ENCODE data around the gene DHRS12.

Gene DHRS12, protein sequence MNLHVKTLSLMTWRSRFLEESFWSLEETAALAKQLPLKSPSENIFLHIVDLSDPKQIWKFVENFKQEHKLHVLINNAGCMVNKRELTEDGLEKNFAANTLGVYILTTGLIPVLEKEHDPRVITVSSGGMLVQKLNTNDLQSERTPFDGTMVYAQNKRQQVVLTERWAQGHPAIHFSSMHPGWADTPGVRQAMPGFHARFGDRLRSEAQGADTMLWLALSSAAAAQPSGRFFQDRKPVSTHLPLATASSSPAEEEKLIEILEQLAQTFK

DNA sequence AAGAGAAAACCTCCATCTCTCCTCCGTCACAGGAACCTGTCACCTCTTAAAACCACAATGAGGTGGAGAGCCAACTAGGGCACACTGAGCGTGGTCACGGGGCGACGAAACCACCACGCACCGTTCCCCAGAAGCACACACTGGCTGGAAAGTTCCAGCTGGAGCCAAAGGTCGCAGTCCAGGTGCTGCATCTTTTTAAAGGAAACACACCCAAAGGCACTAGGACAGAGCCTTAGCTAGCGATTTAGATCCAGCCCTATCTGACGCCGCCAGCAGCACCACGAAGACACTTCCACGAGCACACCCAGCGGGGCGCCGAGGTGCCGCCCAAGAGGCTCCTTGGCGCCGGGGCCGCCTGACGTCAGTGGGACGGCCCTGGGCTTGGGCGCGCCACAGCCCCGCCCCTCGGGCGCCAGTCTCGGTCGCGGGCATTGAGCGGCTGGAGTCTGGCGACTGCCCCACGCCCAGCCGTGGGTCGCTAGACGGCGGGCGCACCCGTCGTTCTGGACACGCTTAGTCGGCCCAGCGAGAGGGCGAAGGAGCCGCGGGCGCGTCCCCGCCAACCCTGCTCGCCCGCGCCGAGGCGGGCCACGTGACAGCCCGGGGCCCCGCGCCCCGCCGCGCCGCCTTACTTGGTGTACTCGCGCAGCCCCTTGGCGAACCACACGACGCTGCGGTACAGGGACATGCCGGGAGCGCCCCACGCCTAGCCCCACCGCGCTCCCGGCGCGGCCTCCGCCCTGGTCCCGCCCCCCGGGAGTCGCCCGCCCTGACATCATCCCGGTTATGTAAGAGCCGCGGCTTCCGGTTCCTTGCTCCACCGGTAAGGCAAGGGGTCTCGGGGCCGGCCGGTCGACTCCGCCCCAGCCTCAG is at the start of gene DHRS12:
DHRS12 (minus strand) TSS at position 742 of the 873 bp plus-strand sequence. CDS start 4,504 bp downstream, outside the sequence.
- peak; percentile 56 for DNase-seq (ENCODE audit: low read depth, low spot score)

DNA sequence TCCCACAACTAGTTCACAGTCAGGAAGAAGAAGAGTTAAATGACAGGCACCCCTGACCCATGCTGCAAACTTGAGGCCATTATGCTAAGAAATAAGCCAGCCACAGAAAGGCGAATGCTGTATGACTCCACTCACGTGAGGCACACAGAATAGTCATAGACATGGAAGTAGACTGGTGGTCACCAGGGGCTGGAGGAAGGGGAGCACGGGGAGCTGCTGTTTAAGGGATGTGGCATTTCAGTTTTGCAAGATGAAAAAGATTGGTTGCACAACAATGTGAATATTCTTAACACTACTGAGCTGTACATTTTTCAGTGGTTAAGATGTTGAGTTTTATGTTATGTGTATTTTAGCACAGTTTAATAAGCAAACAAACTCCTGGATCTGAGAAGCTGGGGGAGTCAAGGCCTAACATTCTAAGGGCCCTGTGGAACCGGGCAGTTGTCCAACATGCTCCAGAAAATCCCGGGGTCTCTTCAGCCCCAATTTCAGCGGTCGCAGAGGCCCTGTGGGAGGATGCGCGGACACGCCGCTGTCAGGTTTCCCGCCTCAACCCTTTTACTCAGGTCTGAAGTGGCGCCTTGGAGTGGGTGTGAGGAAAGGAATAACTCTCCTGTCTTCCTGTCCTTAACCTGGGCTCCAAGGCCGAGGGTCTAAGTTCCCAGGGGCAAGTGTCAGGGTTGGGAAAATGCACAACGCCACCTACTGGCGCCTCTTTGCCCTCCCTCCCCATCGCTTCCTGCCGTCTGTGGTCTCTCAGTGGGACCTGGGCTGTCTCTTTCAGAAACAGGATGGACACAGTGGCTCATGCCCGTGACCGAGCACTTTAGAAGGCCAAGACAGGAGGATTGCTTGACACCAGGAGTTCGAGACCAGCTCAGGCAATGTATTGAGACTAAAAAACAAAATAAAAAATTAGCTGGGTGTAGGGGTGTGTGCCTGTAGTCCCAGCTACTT is 45.5 kb upstream of the DHRS12 start:
- DNase-seq (ENCODE audit: low read depth, low spot score): no peak

DNA sequence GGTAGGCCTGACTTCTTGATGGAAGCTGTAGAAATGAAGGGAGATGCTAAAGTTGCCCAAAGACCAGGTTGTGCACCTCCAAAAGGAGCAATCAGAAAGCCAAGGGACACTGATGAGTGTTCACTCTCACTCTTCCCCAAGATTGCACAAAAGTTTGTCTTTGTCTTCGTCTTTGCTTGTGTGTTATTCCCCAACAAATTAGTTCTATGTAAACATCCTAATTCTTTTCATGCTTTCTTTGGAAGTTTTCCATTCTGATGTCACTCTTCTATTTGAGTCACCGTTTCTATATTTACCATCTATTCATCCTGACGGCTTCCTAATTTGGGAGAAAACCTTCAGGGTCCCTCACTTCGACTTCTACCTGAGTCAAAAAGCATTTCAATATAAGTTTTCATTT is 44.7 kb upstream of the DHRS12 start:
- no peak for DNase-seq (ENCODE audit: low read depth, low spot score)

DNA sequence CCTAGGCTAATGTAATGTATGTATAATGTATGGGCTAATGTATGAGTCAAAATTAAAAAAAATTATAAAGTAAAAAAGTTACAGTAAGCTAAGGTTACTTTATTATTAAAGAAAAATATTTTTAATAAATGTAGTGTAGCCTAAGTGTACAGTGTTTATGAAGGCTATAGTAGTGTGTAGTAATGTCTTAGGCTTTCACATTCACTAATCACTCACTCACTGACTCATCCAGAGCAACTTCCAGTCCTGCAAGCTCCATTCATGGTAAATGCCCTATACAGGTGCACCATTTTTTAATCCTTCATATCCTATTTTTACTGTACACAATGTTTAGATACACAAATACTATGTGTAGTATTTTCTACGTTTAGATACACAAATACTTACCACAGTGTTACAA is 42.8 kb upstream of the DHRS12 start:
- DNase-seq (ENCODE audit: low read depth, low spot score): no peak

DNA sequence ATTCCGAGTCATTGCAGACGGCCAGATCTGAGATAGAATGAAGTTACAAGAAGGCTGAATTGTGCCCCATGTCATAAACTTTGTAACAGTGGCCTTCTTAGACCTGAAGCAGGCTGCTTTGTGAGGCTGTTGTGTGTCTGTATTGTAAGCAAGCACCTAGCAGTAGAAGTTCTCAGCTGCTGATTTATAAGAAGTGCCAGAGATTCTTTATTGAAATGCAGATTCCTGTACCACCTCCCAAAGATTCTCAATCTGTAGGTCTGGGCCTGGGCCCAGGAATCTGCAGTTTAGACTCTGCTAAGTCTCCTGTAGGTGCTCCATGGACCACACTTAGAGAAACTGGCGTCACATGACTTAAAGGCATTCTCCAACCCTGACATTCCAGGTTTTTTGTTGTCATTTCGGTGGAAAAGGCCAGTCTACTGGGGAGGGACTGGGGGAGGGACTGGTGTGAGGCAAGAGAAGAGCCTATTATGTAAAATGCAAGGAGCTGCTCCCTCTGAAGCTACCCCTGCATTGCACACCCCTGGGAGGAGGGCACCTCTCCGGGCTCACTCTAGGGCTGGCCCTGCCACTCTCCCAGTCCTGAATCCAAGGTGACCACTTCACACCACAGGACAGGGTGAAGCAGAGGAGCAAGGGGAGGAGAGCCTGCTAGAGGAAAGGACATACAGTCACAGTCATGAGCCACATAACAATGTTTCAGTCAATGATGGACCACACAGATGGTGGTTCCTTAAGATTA is 41.8 kb upstream of the DHRS12 start:
- no peak for DNase-seq (ENCODE audit: low read depth, low spot score)

DNA sequence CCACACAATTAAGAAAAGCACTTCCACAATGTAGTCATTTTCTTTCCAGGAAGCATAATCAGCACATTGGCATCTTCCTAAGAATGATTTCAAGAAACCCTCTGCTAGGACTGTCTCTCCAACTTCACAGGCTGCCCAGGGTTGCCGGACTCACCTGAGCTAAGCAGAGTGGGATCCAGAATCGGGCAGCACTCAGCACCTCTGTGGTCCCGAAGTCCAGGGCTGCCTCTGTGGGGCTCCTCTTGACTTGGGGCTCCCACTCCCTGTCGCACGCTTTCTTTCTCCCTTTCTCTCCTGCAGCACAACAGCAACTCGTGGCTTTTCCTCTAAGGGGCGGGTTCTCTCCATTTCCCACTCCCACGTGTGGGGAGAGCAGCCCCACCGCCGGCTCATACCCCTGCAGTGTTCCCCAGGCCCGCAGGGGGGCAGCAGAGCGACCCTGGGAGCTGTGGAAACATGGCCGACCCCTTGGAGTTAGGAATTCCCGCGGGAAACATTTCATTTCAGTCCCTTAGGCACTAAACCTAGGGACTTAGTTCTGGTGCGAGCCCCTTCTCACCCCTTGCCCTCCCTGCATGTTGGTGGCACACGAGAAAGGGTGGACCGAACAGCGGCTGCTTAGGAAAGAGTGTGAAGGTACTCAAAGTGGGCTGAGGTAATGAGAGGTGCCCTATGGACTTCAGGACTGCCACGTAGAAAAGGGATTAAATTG is 41.1 kb upstream of the DHRS12 start, which contains the start of gene TMEM272:
TMEM272 (minus strand) TSS at position 316 of the 712 bp plus-strand sequence. CDS start 6,647 bp downstream, outside the sequence.
- no peak for DNase-seq (ENCODE audit: low read depth, low spot score)

DNA sequence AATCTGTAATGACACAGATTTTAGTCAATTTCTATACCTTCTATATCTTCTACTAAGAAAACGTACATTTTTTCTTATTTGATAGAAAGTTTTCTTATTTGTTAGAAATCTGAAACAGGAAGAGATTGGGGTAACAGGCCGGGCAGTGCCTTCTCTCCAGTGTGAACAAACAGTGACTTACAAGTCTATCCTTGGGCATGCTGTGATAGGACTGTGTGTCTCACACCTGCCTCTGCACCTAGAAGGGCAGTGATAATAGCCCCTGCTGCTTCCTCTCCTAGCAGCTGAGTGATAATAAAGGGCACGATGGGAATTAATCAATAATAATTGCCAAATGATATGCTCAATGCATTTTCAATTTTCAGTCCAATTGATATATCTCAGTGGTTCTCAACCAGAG is 39.6 kb upstream of the DHRS12 start:
- no peak for DNase-seq (ENCODE audit: low read depth, low spot score)

DNA sequence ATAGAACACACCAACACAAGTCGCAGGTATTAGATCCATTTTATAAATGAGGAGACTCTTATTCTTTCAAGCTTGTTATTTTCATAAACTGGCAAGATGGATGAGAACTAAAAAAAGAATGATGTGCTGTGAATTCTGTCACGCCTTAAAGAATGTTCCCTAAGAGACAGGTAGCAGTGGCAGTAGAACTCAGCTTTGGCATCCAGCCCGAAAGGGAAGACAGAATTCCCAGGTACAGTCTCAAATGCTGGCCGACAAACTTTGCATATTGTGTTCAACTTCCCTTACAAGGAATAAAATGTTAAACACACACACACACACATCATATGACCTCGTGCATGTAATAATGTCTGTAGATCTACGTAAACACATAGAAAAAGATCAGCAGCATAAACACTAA is 37.8 kb upstream of the DHRS12 start:
- no peak for DNase-seq (ENCODE audit: low read depth, low spot score)

DNA sequence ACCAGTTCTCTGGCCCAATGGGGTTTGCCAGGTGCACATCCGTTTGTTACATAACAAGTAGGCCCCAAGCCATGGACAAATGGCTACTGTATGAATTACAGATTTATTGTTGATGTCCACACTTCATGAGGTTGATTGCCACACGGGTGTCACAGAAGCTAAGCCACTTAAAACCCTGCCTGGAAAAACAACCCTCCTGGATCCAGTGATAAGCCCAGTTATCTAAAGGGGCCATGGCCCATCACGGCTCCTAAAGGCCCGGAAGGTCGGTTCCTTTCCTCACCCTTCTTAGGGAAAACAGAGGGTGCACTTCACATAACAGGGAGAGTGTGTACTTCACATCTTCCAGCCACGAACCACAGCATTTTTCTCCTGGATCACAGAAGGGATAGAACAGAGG is 37.0 kb upstream of the DHRS12 start:
- DNase-seq (ENCODE audit: low read depth, low spot score): no peak

DNA sequence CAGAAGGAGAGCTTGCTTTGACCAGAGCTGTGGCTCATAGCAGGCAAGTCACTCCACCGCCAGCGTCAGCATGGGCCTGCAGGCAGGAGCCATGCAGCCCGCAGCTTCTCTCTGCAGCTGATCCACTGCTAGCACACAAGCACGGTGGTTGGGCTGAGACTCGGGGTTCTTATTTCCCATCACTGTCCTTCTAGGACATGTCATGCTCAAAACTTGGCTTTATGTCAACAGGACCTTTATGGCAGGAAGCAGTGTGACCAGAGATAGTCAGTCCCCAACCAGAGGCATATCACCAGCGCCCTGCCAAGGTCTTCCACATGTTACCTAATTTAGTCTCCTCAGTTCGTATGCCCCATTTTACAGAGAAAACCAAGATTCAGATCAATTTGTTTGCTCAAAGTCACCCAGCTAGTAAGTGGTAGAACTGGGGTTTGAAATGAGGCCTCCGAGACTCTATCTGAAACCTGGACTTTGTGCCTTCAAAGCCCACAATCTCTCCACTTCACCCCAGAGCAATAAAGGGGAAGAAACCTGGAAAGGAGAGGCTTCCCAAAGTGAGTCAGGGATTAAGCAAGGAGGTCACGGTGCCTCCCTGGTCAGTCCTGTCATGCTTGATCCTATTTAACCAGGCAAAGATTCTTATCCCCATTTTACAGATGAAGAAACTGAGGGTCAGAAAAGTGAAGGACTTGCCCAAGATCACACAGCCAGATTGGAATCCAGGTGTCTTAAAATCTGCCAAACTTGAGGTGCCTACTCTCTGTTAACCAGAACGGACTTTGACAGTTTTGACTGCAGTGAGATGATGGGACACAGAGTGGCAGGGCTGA is 36.0 kb upstream of the DHRS12 start:
- DNase-seq (ENCODE audit: low read depth, low spot score): no peak

DNA sequence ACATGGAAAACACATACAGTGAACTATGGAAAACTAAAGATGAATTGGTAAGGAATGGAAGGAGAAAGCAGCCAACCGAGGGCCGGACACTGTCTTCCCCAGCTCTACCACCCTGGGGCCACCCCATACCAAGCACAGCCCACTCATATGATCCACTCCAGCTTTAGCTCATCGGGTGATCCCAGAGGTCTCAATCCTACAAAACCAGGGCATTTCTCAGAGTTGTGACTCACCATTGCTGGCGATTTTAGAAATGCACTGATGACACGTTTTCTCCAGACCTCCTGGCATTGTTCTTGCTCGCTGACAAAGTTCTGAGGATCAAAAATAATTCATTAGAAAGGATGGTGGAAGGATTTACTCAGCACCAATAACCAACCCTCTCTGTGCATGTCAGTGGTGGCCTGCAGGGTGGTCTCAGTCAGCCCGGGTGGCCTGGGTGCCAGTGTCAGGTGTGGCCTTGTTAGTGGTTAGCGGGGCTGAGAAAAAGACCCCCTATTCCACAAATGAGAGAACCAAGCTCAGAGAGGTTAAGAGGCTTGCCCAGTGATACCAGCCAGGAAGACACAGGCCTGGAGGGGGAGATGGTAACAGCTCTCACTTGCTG is 34.4 kb upstream of the DHRS12 start:
- DNase-seq (ENCODE audit: low read depth, low spot score): no peak

DNA sequence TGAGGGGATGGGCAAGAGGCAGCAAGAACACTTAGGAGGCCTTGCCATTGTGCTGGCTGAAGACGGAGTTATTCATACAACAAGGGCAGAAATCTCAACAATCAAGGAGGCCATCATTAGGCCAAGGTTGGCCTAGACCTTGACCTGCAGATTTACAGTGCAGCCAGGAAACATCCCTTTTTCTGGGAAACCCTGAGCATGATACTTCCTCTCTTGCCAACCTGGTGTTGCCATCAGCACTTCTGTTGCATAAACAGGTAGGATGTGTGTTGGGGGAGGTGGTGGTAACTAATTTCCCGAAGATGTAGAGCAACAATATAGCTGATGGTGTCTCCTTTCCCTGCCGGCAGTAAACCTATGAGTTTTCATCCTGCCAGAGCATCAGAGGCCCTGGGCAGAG is 33.1 kb upstream of the DHRS12 start:
- no peak for DNase-seq (ENCODE audit: low read depth, low spot score)

DNA sequence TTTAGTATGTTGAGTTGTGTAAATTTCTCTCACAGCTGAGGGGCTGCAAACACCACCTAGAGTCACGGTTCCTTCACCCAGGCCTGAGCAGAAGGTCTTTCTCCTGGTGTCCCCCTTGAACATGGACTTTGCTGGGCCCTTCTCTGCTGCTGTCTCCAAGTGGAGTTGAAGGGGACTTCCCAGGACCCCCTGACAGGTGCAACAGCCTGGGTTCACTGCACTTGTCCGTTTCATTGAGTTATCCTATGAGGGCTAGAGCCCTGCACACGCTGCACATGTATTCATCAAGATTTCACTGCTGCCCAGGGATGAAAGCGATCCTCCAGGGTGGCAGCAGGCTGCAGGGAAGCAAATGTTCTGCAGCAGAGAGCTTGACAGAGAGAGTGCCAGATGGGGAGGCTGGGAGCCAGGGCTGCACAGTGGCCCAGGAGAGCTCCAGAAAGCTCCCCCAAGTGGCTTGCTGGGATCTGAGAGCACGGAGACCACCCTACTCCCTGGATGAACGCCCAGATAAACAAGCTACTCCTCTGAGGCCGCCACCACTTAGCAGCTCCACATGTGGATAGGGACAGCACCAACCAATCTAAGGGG is 30.7 kb upstream of the DHRS12 start:
- DNase-seq (ENCODE audit: low read depth, low spot score): no peak

DNA sequence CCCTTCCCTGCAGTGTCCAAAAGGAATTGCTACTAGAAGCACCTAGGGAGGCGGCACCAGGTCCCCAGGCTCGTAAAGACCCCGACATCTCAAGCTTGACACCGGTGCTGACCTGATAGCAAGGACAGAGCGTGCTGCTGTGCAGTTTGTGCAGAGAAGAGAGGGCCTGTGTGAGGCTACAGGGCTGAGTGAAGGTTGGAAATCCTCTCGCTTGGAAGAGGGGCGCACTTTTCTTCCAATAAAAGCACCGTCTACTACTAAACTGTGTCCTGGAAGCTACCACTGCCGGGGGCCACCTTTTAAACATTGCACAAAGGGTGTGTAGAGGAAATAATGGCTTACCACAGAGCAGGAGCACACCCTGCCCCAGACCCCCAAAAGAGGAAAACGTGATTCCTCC is 30.0 kb upstream of the DHRS12 start:
- DNase-seq (ENCODE audit: low read depth, low spot score): no peak

DNA sequence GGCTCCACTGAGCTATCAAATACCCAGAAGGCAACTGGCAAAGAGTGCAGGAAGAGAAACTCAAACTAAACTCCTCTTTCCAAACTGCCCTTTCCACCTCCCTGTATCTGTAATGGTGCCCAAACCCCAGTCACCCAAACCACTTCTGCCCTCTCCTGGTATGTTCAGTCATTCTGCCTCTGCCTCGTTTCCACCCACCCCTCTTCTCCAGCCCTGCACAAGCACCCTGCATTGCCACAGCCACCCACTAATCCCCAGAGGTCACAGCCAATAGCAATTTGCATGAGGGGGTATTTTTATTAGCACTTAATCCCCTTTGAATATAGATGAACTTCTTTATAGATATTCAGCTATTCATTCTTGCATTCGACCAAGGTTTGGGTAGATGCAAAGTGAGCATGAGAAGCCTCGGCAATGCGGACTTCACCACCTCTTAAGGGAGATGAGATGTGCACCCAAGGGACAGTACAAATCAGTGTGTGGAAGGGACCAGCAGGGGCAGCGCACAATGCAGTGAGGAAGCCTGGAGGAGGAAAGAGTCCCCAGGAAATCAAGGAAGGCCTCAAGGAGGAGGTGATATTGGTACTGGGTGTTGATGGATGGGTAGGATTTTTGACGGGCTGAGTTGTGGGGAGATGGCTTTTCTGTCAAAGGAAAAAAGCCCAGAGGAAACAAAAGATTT is 28.6 kb upstream of the DHRS12 start:
- no peak for DNase-seq (ENCODE audit: low read depth, low spot score)

DNA sequence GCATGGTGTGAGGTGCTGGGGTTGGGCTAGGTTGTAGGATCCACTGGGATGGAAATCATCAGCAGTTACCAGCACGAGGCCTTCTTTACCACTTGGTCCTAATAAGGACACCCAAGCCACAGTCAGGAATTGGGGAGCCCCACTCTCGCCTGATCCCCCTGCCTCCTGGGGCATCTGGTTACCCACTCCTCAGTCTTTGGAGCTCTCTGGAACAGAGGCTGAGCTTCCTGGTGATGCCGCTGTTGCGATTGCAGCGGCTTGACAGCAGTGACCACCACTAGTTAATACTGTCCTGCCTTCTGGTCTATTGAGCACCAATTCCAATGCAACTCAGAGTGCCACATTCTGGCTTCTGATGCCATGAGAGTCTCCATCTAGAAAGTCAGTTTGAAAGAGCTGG is 27.6 kb upstream of the DHRS12 start:
- DNase-seq (ENCODE audit: low read depth, low spot score): no peak

DNA sequence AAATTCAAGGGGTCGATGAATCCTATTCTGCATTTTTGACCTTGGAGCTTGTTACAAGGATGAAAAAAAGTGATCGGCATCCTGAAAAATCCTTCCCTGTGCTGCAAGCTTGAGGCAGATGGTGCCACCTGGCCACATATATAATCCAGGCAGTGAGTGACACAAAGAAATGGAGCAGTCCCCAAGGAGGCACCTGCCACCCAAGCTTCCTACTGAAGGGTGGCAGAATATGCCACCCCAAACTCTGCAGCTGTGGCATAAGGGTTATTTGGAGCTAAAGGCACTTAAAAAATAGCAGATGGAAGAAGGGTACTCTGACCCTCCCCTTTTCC is 25.6 kb upstream of the DHRS12 start:
- DNase-seq (ENCODE audit: low read depth, low spot score): no peak

Data from smooth muscle cell of the brain vasculature (primary cell).